Mammary epithelial cell (primary cell): ENCODE data around the gene NOSIP.

ENCODE experiments used
- CTCF ChIP-seq, 2 donors: IDR thresholded peaks in 1 of 2; conservative IDR thresholded peaks in 1 of 2; 2 replicates each; pipeline ENCODE4 v1.5.1; 2011 to 2012; ENCODE audit warnings: inconsistent platforms in 2 of 2, low read length in 2 of 2, mild to moderate bottlenecking in 2 of 2, control low read depth in 1 of 2, low read depth in 1 of 2; ENCODE audit not compliant: insufficient read depth in 1 of 2; ENCODE audit errors: extremely low read depth in 1 of 2
- EZH2 ChIP-seq: IDR thresholded peaks from 2 replicates; pipeline ENCODE4 v1.6.1; 2012; ENCODE audit warnings: low read length, inconsistent platforms, borderline replicate concordance

GRCh38 chr19:49605605-49606004 is 25.2 kb upstream of the NOSIP start:
- TF ChIP-seq CTCF (conservative IDR thresholded peaks at IDR 0.05 in 1 of 2, IDR thresholded peaks at IDR 0.05 in 1 of 2; ENCODE audit: extremely low read depth in 1 of 2, insufficient read depth in 1 of 2, low read depth in 1 of 2, low read length in 2 of 2) (no peak), EZH2 (no peak)
